DND-41 (cell line): Measurements from ENCODE around the gene HPS1.

ENCODE experiments used
- EZH2 ChIP-seq: IDR thresholded peaks from 3 replicates; pipeline ENCODE4 v1.6.1; 2012; ENCODE audit warnings: borderline replicate concordance, low read depth, mild to moderate bottlenecking, moderate library complexity, low read length, inconsistent platforms; ENCODE audit not compliant: severe bottlenecking
- TF ChIP-seq, protein P1 (sequence below): IDR thresholded peaks from 2 replicates; pipeline ENCODE4 v1.5.1; 2012; ENCODE audit warnings: borderline replicate concordance, low read length, moderate library complexity, mild to moderate bottlenecking; ENCODE audit not compliant: poor library complexity, severe bottlenecking; ENCODE audit errors: extremely low read depth

DNA sequence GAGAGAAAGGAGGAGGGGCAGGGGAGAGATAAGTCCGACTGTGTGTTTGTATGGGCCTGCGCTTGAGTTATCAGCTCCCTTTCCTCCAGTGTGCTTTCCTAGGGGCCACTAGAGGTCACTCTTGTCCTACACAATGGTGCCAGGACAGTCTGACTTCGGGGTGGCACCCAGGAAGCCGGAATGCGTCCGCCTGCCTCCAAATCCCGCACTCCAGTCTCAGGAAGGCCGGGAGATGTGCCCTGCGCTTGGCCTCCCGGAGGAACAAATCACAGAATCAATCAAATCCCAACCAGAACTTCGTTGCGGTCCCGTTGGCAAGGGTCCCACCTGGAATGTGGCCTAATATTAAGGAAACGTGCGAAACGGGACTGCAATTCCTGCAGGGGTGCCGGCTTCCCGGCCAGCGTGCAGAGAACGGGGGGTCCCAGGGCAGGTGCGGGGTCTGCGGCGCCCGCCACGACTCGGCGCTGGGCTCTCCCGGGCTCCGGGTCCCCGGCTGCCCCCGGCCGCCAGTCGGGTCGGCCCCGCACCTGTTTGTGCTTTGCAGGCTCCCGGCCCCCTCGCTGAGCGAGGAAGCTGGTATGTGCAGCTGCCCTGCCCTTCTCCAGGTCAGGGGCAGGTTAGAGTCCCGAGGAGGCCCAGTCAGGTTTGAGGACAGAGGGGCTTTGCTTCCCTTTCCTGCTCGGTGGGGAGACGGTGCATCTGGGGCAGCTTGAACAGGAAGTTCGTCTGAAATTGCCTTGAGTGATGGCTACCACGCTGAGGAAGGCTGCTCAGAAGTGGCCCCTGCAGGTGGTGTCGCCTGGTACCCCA, 21.0 kb upstream of the HPS1 start:
- TF ChIP-seq, protein P1, sequence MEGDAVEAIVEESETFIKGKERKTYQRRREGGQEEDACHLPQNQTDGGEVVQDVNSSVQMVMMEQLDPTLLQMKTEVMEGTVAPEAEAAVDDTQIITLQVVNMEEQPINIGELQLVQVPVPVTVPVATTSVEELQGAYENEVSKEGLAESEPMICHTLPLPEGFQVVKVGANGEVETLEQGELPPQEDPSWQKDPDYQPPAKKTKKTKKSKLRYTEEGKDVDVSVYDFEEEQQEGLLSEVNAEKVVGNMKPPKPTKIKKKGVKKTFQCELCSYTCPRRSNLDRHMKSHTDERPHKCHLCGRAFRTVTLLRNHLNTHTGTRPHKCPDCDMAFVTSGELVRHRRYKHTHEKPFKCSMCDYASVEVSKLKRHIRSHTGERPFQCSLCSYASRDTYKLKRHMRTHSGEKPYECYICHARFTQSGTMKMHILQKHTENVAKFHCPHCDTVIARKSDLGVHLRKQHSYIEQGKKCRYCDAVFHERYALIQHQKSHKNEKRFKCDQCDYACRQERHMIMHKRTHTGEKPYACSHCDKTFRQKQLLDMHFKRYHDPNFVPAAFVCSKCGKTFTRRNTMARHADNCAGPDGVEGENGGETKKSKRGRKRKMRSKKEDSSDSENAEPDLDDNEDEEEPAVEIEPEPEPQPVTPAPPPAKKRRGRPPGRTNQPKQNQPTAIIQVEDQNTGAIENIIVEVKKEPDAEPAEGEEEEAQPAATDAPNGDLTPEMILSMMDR: peak; percentile 80
- TF ChIP-seq EZH2: no peak
